OCI-LY3 (cell line): ENCODE measurements around the gene FOXO4.
A peak's percentile ranks its signal among the peaks of the same experiment; 100 is the strongest.

Experiments
- H2AFZ ChIP-seq: fragments of 200-600, 300-600 bp; shearing (Covaris generic); 2 replicates; pipeline ENCODE4 v1.6.0; 2014; ENCODE audit warnings: antibody characterized with exemption, low read depth, low read length
- H3K27ac ChIP-seq: fragments of 200-600, 300-600 bp; sonication (generic); 2 replicates; pipeline ENCODE4 v1.5.1; 2014; ENCODE audit warnings: mild to moderate bottlenecking, low read length, moderate library complexity, mixed read lengths
- H3K27me3 ChIP-seq: fragments of 200-600, 300-600 bp; sonication (generic); 2 replicates; pipeline ENCODE4 v1.6.1; 2014; ENCODE audit warnings: low read depth, low read length, mixed read lengths
- H3K36me3 ChIP-seq: fragments of 200-600, 300-600 bp; sonication (generic); replicated peaks from 2 replicates; pipeline ENCODE3; 2014; ENCODE audit warnings: low read depth, low read length, mixed read lengths
- H3K4me1 ChIP-seq: fragments of 300-600, 200-600 bp; sonication (generic); 2 replicates; pipeline ENCODE4 v1.6.1; 2014; ENCODE audit warnings: low read length, mixed read lengths
- H3K4me2 ChIP-seq: fragments of 200-600, 300-600 bp; sonication (generic); 2 replicates; pipeline ENCODE4 v1.6.1; 2014; ENCODE audit warnings: low read length, mixed read lengths
- H3K4me3 ChIP-seq: fragments of 300-600, 200-600 bp; sonication (generic); 2 replicates; pipeline ENCODE4 v1.5.1; 2014; ENCODE audit warnings: antibody characterized with exemption, mild to moderate bottlenecking, low read length, moderate library complexity
- H3K79me2 ChIP-seq: fragments of 300-600, 200-600 bp; shearing (Covaris generic); 2 replicates; pipeline ENCODE4 v1.6.1; 2014; ENCODE audit warnings: mild to moderate bottlenecking, low read length, mixed read lengths
- H3K9ac ChIP-seq: fragments of 300-600, 200-600 bp; shearing (Covaris generic); 2 replicates; pipeline ENCODE4 v1.6.0; 2014; ENCODE audit warnings: mild to moderate bottlenecking, low read length, moderate library complexity
- H3K9me3 ChIP-seq: fragments of 200-600, 300-600 bp; shearing (Covaris generic); 2 replicates; pipeline ENCODE4 v1.6.1; 2014; ENCODE audit warnings: low read length, mixed read lengths; ENCODE audit not compliant: insufficient read depth
- H4K20me1 ChIP-seq: fragments of 200-600, 300-600 bp; sonication (generic); 2 replicates; pipeline ENCODE4 v1.6.1; 2016; ENCODE audit warnings: low read length, mixed read lengths; ENCODE audit not compliant: insufficient read depth
- CTCF ChIP-seq: fragments of 200-600, 300-600 bp; sonication (generic); IDR thresholded peaks from 2 replicates; pipeline ENCODE4 v1.5.1; 2014; ENCODE audit warnings: antibody characterized with exemption, low read length, low read depth
- EZH2phosphoT487 ChIP-seq: fragments of 200-600 bp; shearing (Covaris generic); IDR thresholded peaks from 2 replicates; pipeline ENCODE4 v1.6.1; 2018; ENCODE audit warnings: antibody characterized with exemption, mixed run types, low read depth

The FOXO4 gene

GRCh38 chrX:71095033-71095432 is 618 bp upstream of the FOXO4 start:
- Histone ChIP-seq H3K4me1 (peaks cover 8% of the 10 kb centered on the region; the same call in 1 of the 2 replicates), H3K27me3 (no peaks in the 10 kb centered on the region), H3K9ac (peak overlapping the region; percentile 78), H3K4me2 (peak overlapping the region; percentile 98), H3K4me3 (peak overlapping the region; percentile 91), H3K79me2 (no peaks in the 10 kb centered on the region), H2AFZ (peak overlapping the region; percentile 98), H3K9me3 (no peaks in the 10 kb centered on the region), H4K20me1 (no peaks in the 10 kb centered on the region), H3K27ac (no peak overlapping the region), H3K36me3 (no peaks in the 10 kb centered on the region)
- TF ChIP-seq EZH2phosphoT487 (no peak), CTCF (no peak)

GRCh38 chrX:71095981-71096759 is 519 bp downstream of the FOXO4 start:
- Histone ChIP-seq H3K27ac (no peak overlapping the region), H3K4me2 (peak overlapping the region; percentile 92), H3K9me3 (no peaks in the 10 kb centered on the region), H3K4me1 (peaks cover 8% of the 10 kb centered on the region; the same call in 1 of the 2 replicates), H3K79me2 (no peaks in the 10 kb centered on the region), H3K36me3 (no peaks in the 10 kb centered on the region), H3K4me3 (peak overlapping the region; percentile 91), H3K9ac (peak overlapping the region; percentile 67), H4K20me1 (no peaks in the 10 kb centered on the region), H2AFZ (peak overlapping the region; percentile 97; the same call in 1 of the 2 replicates), H3K27me3 (no peaks in the 10 kb centered on the region)
- no peak for TF ChIP-seq EZH2phosphoT487
- no peak for TF ChIP-seq CTCF

GRCh38 chrX:71096760-71097032 is 1.0 kb downstream of the FOXO4 start:
- H3K9me3 ChIP-seq: no peaks in the 10 kb centered on the region
- peak overlapping the region; percentile 67 for H3K9ac ChIP-seq
- H3K4me3 ChIP-seq: peak overlapping the region; percentile 91
- H3K27me3 ChIP-seq: no peaks in the 10 kb centered on the region
- H2AFZ ChIP-seq: no peak overlapping the region
- no peaks in the 10 kb centered on the region for H4K20me1 ChIP-seq
- H3K4me1 ChIP-seq: peaks cover 8% of the 10 kb centered on the region; the same call in 1 of the 2 replicates
- H3K36me3 ChIP-seq: no peaks in the 10 kb centered on the region
- no peak for TF ChIP-seq CTCF
- TF ChIP-seq EZH2phosphoT487: no peak
- H3K79me2 ChIP-seq: no peaks in the 10 kb centered on the region
- no peak overlapping the region for H3K27ac ChIP-seq
- H3K4me2 ChIP-seq: peak overlapping the region; percentile 92

GRCh38 chrX:71098302-71098701 is 2.7 kb downstream of the FOXO4 start:
- Histone ChIP-seq H4K20me1 (no peaks in the 10 kb centered on the region), H3K9ac (no peak overlapping the region), H3K36me3 (no peaks in the 10 kb centered on the region), H3K79me2 (no peaks in the 10 kb centered on the region), H3K4me2 (no peak overlapping the region), H3K27me3 (no peaks in the 10 kb centered on the region), H3K4me1 (peaks cover 10% of the 10 kb centered on the region), H3K27ac (no peak overlapping the region), H3K9me3 (no peaks in the 10 kb centered on the region), H2AFZ (no peak overlapping the region), H3K4me3 (no peak overlapping the region)
- TF ChIP-seq EZH2phosphoT487: no peak
- TF ChIP-seq CTCF: peak; percentile 62
